GM21367 (cell line): ENCODE results near the gene LARGE2.

Source experiments
- ATAC-seq: cut with Tn5 transposase; IDR thresholded peaks from one replicate; pipeline ENCODE4 v1.9.1; 2021; ENCODE audit not compliant: unreplicated experiment

LARGE2 gene

GRCh38 chr11:45928535-45929215 lies 6.2 kb downstream of the LARGE2 start:
- ATAC-seq, result no peak

- ATAC-seq, result peak; percentile 15
Measured at GRCh38 chr11:45929486-45930030, 7.1 kb downstream of the LARGE2 start.

GRCh38 chr11:45930031-45930794 lies 7.8 kb downstream of the LARGE2 start:
- ATAC-seq, result peak; percentile 82

GRCh38 chr11:45930951-45931570 lies 8.6 kb downstream of the LARGE2 start:
- ATAC-seq, result no peak

GRCh38 chr11:45931739-45932138 lies 9.3 kb downstream of the LARGE2 start:
- no peak for ATAC-seq

GRCh38 chr11:45932217-45932616 lies 9.8 kb downstream of the LARGE2 start:
- no peak for ATAC-seq

- ATAC-seq, result no peak
Measured at GRCh38 chr11:45933131-45933831, 10.8 kb downstream of the LARGE2 start.

- no peak for ATAC-seq
Measured at GRCh38 chr11:45933846-45934579, 11.6 kb downstream of the LARGE2 start.

- ATAC-seq, result no peak
Measured at GRCh38 chr11:45934580-45935318, 12.3 kb downstream of the LARGE2 start.

GRCh38 chr11:45935349-45936064 lies 13.1 kb downstream of the LARGE2 start:
- ATAC-seq, result no peak

GRCh38 chr11:45936511-45937054 lies 14.1 kb downstream of the LARGE2 start:
- no peak for ATAC-seq

- no peak for ATAC-seq
Measured at GRCh38 chr11:45937916-45938315, 15.5 kb downstream of the LARGE2 start.

GRCh38 chr11:45939836-45940235 lies 17.4 kb downstream of the LARGE2 start:
- no peak for ATAC-seq

- ATAC-seq, result no peak
Measured at GRCh38 chr11:45941285-45941684, 18.8 kb downstream of the LARGE2 start.

GRCh38 chr11:45942381-45942780 lies 19.9 kb downstream of the LARGE2 start:
- no peak for ATAC-seq

- ATAC-seq, result no peak
Measured at GRCh38 chr11:45945397-45945999, 23.0 kb downstream of the LARGE2 start.

- no peak for ATAC-seq
Measured at GRCh38 chr11:45947885-45948284, 25.4 kb downstream of the LARGE2 start.

- no peak for ATAC-seq
Measured at GRCh38 chr11:45948356-45948755, 25.9 kb downstream of the LARGE2 start.
